Epithelial cell of esophagus (primary cell): ENCODE measurements around the gene TMEM117.
"Not testable (repeated sequence)": the region's sequence is repeated elsewhere in the genome, so short reads cannot be mapped to it uniquely, and the experiment has no call there.

Experiments
- DNase-seq: peaks from one replicate; pipeline ENCODE4 v3.0.0; 2010; ENCODE audit warnings: low read depth
- H3K4me3 ChIP-seq: 2 replicates; pipeline ENCODE4 v1.5.1; 2011; ENCODE audit warnings: mild to moderate bottlenecking, low read length, control low read depth
- CTCF ChIP-seq: IDR thresholded peaks from 2 replicates; pipeline ENCODE4 v1.5.1; 2011; ENCODE audit warnings: low read depth, mild to moderate bottlenecking, low read length, control low read depth, inconsistent platforms; ENCODE audit not compliant: insufficient read depth; ENCODE audit errors: missing control alignments

TMEM117 gene

GRCh38 chr12:43869184-43869583 lies 33.3 kb downstream of the TMEM117 start:
- no peak overlapping the region for H3K4me3 ChIP-seq
- DNase-seq, result no peak
- no peak for TF ChIP-seq CTCF

- not testable (repeated sequence) for DNase-seq, H3K4me3 ChIP-seq
Measured at GRCh38 chr12:43869765-43870164, 33.9 kb downstream of the TMEM117 start.

- not testable (repeated sequence) for DNase-seq
Measured at GRCh38 chr12:43871258-43871657, 35.4 kb downstream of the TMEM117 start.

DNA sequence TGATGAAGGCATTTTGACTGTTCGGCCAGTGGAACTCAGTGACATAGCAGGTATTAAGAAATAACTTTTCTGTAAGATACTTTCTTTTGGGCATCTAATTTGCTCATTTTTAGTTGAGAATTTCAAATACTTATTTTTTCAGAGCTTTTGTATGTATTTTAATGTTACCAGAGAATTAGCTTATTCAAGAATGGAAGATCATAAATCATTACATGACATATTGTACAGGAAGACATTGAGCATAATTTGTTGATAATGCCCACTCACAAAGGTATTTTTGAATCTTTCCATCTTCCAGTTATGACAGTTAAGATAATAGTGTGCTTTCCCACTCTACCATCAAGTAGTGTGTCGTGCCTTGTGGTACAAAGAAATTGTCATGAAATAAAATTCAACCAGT lies 36.5 kb downstream of the TMEM117 start:
- no peak overlapping the region for H3K4me3 ChIP-seq
- no peak for TF ChIP-seq CTCF
- no peak for DNase-seq

More at GRCh38 chr12:43871258-43871657, 35.4 kb downstream of the TMEM117 start:
- not testable (repeated sequence) for H3K4me3 ChIP-seq

DNA sequence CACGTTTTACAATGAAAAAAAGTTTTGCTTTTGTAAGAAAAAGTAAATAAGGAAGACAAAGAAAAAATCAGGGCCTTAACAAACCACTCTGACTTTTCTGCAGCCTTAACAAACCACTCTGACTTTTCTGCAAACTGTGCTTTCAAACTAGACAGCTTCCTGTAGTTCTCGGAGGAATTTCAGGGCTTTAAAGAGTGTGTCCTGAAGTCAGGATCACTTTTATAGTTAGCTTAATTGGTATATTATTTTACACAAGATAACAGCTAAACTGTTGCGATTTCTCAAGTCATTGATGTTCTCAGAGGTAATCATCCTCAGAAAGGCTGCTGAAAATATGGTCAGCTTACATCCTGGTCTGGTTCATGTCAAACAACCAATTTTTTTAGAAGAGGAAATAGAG lies 42.2 kb downstream of the TMEM117 start:
- no peak for TF ChIP-seq CTCF
- H3K4me3 ChIP-seq, result no peak overlapping the region
- DNase-seq, result no peak

DNA sequence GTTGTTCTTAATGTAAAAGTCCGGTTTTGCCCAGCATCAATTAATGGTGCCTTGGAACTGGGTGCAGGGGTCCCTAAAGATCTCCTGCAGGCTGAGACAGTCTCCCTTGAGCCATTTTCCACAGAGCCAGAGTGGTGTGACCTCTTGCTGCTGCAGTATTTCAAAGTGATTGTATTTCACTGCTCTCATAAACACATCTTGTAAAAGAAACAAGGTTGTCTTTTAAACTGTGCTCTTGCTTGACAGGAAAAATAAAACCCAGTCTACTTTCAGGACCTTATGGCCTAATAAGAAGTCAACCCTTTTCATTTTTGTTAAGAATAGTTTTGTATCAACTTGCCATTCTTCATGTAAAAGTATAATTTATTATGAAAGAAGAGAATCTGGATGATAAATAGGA lies 44.7 kb downstream of the TMEM117 start:
- no peak overlapping the region for H3K4me3 ChIP-seq

GRCh38 chr12:43882578-43883178 lies 46.8 kb downstream of the TMEM117 start:
- peak; percentile 75 for DNase-seq
- H3K4me3 ChIP-seq, result no peak overlapping the region
- TF ChIP-seq CTCF, result peak; percentile 91

More for the DNA sequence above, 44.7 kb downstream of the TMEM117 start:
- no peak for TF ChIP-seq CTCF
- no peak for DNase-seq

GRCh38 chr12:43883311-43883710 lies 47.4 kb downstream of the TMEM117 start:
- TF ChIP-seq CTCF, result no peak
- H3K4me3 ChIP-seq, result no peak overlapping the region
- DNase-seq, result no peak
